Cardiac ventricle fibroblast (primary cell): ENCODE results near the gene CUL4B. TPM values are rescaled to one million over a fixed set of nuclear protein-coding genes. Genes with fewer than 3 reads are reported as not detected.

Source experiments
- total RNA-seq: library from RNA; depleted of rRNA; stranded (reverse); fragments of >200 nt; gene quantifications from 2 replicates; pipeline ENCODE4 v1.2.3, GENCODE V29; 2015

CUL4B gene
- total RNA-seq = 89.6 and 95.0 TPM in 2 replicates

GRCh38 chrX:120560842-120561633 lies at the start of gene CUL4B:
TSS of gene CUL4B (minus strand) at chrX:120560962. CDS start at chrX:120560638, 324 bp downstream.

GRCh38 chrX:120603707-120604360 lies 43.1 kb upstream of the CUL4B start, which contains the start of gene MCTS1:
TSS of gene MCTS1 (plus strand) at chrX:120604101. CDS start at chrX:120604237, 136 bp downstream.

Other genes with a start within 250 kb of the CUL4B start
- not detected in 2 replicates for gene TMEM255A, start 249.5 kb downstream of the CUL4B start, total RNA-seq
- not detected in 2 replicates for gene ATP1B4, start 198.9 kb downstream of the CUL4B start, total RNA-seq
- 170 and 177 TPM in 2 replicates for gene LAMP2, start 91.7 kb downstream of the CUL4B start, total RNA-seq
- 40.4 and 41.1 TPM in 2 replicates for gene MCTS1, start 43.1 kb upstream of the CUL4B start, total RNA-seq
- gene C1GALT1C1, start 69.1 kb upstream of the CUL4B start, total RNA-seq = 24.4 and 30.2 TPM in 2 replicates